Esophagus mucosa (tissue), 1 donor: ENCODE results near the gene NTRK3. TPM values are rescaled to one million over a fixed set of nuclear protein-coding genes. Genes with fewer than 3 reads are reported as not detected.

Experiments used
- ATAC-seq: fragments of 200-7000 bp; cut with Tn5 transposase; one replicate; pipeline ENCODE4 v1.9.1; 2020
- total RNA-seq: library from RNA; stranded (reverse); gene quantifications from one replicate; pipeline ENCODE4 v1.2.4, GENCODE V29; 2023
- donor health status: DM: yes; HTN: yes; CAD: no.

NTRK3 gene
- total RNA-seq = 1.00 TPM

DNA sequence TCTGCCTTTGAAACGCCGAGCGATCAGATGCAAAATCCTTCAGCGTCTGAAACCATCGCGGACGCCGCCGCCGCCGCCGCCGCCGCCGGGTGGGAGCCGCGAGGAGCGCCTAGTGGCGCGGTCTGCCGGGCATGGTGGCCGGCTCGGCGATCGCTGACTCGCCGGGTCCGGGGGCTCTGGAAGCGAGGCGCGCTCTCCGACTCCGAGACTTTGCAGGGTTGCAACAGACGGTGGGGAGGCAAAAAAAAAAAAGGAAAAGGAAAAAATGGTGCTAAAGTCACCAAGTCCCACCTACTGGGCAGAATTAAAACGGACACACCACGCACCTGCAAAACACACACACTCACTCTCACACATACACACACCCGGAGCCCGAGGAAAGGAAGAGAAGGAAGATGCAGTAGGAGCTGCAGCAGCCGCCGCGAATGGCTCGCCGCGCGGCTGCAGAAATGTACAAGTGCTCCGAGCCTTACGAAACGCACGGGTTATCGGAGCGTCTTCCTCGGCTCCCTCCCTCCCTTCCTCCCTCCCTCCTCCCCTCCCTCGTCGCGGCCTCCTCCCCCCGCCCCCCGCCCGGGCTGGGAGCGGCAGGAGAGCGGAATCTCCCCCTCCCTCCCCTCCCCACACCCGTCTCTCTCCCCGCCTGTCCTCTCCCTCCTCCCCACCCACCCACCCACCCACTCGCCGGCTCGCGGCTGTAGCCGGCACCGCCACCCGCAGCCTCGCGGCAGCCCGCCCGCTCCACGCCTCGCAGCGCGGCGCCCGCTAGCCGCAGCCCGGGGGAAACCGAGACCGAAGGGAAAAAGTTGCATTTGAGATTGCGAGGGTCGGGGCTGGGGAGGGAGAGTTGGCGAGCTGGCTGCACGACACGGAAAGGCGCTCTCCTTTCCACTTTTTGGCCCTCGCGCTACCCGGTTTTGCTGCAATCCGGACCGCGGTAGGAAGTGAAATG lies at the start of gene NTRK3:
Gene NTRK3, minus strand, starts transcription at position 461 of the 952 bp plus-strand sequence. CDS start 586 bp downstream, outside the sequence.
- ATAC-seq = no peak

DNA sequence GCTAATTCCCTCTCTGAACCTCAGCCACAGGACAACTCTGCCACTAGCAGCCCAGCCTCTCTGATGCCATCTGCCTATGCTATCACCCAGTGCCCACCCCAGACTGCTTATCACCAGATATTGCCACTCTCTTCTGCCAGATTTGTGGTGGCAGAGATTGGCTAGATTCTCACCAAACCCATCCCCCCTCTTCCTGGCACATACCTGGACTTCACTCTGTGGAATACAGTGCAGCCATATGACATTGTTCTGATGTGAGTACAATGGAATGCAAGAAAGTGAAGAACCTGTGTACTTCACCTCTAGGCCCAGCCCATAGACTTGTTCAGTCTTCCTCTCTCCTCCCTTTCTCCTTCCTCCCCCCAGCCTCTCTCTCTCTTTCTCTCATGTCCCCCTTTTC lies 46.9 kb upstream of the NTRK3 start:
- ATAC-seq = no peak

DNA sequence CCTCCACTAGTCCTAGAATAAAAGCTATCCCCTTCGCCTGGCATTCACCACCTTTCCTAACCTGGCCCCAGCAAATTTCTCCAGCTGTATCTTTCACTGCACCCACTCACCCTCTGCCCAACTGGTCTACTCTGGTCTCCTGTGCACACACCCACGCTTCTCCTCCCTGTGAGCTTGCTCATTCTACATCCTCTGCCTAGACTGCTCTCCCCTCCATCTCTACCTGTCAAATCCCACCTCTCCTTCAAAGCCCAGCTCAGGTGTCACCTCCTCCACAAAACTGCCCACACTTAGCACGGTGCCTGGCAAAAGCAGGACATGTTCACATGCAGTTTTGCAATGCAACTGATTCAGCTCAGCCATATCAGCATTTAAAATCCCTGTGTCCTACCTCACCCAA lies 45.8 kb upstream of the NTRK3 start:
- no peak for ATAC-seq

DNA sequence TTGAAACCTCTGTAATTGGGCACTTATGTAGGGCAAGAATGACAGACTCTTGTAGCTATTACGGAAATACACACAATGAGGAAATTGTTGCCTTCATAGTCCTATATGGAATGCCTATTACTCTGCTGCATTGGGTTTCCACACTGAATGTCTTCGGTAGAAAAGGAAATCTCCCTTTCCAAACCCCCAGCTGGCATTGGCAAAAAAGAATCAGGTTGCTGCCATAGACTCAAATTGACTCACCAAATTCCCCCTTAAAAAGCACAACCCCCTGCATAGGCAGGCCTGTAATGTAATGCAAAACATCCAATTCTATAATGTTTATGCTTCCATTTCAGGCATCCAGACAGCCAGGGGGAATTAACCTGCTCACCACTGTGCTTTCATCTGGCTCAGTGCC lies 44.8 kb upstream of the NTRK3 start:
- no peak for ATAC-seq

DNA sequence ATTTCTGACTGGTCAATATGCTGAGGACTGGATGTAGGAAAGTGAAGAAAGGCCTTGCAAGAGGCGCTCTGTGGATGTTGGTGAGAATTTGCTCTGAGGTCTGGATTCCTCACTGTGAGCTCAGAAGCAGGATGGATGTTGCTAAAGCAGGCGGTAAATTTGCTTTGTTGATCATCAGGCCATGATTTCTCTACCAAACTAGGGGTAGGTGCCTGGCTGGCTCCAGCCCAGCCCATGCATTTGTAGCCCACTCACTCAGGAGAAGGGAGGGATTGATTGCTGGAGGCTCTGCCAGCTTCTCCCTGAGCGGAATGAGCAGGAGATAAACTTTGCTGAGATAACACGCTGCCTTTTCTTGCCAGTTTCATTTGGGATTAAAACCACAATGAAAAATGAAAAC lies 44.3 kb upstream of the NTRK3 start:
- no peak for ATAC-seq

DNA sequence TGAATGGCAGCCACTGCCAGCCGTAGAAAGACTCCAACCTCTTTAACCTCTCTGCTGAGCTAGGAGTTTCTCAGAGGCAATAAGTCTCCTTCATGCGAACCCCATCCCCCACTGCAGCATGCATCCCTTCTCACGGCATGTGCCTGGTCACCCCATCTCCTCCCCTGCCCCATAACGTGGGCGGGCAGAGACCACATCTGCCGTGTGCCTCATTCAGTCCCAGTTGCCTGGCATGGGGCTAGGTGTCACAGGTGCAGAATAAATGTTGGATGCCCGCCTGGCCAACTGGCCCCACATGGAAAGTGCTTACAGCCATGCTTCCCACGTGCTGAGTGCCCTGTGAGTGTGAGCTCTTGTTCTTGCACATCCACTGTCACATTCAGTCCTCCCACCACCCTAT lies 43.5 kb upstream of the NTRK3 start:
- no peak for ATAC-seq

DNA sequence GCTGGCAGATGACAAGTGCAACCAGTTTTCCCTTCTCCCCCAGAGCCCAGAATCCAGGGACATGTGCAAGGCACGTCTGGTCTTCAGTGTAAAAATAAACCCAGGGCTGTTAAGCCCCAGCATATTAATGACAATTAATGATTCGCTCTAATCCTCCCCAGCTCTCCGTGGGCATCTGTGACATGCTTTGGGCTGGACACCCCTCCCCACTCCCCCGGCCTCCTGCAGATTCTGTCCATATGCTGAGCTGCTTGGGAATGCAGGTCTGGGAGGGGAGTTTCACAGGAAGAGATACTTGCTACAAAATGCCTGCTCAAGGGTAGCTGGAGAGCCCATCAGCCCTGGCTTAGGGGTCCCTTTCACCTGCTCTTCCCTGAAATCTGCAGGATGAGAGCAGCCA lies 43.0 kb upstream of the NTRK3 start:
- ATAC-seq = no peak

DNA sequence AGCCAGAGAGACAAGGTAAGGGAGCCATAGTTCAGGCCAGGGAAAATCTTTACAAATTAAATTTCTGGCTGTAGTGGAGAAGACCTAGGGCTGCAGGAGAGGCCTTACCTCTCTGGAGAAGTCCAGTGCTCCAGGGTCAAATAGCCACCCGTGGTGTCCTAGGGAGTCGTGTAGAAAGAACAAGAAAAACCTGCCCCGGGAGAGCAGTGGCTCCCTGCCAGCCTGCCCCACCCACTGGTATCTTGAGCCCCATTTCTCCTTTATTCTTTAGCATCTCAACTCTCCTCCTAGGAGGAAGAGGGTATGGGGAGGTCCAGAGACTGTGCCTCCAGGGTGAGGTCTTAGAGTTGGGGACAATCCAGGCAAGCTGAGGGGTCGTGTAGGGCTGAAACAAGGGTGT lies 32.1 kb upstream of the NTRK3 start:
- ATAC-seq = no peak

DNA sequence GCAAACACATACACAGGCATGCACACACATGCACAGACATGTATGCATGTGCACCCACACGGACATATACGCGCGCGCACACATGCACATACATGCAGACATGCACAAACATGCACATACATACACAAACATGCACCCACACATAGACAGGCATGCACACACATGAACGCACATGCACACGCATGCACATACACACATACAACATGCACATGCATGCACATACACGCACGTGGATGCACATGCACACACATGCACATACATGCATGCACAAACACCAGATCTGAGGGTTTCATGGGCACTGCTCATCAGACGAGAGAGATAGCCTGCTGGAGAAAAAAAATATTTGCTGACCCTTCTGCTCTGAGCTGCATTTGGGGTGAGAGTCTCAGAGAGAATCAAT lies 31.7 kb upstream of the NTRK3 start:
- ATAC-seq = no peak

DNA sequence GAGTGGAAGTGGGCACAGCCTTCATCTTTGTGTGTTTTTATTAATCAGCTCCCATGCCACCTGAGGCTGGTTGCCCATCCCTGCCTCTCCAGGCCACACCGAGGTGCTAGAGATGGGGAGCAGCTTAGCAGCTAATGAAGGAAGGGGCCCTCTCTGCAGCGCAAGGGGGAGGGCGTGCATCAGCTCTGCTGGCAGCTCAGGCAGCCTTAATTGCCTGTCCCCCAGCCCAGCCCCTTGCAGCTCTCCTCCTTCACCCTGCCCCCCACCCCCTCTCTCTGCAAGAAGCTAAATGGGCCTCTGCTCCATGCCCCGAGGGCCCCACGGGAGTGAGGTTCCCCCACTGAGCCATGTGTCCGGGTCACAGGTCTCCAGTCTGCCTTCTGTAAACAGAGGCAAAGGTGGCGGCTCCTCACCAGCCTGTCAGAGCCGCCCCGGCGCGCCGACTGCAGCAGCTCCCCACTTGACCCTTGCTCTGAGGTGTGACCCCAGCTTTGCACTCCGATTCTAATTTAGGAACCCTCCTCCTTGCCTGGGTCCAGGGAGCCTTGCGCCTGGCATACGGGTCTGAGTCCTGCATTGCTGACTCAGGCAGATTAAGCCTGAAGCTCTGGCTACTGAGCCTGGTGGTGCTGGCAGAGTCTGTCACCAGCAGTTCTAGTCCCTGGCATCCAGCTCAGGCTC lies 27.9 kb upstream of the NTRK3 start:
- no peak for ATAC-seq

DNA sequence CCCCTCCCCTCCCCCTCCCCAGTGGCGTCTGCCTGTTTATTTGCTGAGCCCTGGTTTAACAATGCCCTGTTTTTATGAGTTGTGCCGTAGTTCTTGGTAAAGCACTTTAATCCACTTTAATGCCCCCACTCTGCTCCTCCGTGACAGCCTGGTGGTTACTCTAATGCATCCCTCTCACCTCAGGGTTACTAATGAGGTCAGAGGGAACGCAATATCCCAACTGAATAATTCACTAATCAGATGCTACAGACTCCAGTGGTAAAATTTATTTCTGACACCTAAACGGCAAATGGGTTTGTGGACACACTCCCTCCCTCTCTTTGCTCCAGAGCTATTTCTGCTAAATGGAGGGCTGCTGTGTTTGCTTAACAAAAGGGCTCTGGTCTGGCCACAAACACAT lies 26.1 kb upstream of the NTRK3 start:
- ATAC-seq = no peak

DNA sequence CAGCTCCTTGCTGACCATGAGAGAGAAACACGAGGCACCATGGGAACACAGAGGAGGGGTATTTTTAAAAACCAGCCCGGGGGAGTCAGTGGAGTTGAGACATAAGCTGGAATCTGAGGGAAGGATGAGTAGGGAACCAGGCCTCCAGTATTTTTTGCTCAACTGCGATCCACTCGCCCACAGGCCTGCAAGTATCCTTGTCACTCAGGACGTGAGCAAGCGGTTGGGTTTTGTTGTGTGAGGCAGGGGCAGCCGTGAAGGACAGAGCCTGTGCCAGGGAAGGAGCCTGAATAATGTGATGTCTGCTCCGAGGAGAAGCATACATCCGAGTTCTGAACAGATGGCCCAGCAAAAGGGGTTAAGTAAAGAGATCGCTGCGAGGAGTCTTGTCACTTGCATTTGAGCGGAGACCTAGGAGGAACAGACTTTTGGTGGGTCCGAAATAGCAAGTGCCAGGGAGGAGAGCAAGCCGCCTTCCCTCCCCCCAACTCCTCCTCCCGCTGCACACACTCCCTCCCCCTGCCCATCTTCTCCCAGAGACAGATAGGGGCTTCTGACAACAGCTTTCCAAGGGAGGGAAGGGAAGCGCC lies 20.4 kb upstream of the NTRK3 start:
- no peak for ATAC-seq

DNA sequence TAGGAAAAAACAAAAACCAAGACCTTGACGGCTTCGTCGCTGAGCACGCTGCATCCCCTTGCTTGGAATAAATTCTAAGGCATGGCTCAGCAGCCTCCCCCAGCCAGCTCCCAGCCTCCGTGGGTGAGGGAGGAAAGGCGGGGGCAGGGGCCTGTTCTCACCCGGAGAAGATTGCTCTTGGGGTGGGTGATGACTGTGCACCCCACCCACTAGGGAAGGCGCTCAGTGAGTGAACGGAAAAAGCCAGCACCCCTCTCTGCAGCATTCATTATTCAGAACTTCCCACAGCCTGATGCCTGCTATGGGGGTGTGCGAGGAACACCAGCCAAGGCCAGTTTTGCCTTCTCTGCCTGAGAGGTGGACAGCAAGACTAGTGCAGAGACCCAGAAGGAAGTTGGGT lies 19.3 kb upstream of the NTRK3 start:
- no peak for ATAC-seq

DNA sequence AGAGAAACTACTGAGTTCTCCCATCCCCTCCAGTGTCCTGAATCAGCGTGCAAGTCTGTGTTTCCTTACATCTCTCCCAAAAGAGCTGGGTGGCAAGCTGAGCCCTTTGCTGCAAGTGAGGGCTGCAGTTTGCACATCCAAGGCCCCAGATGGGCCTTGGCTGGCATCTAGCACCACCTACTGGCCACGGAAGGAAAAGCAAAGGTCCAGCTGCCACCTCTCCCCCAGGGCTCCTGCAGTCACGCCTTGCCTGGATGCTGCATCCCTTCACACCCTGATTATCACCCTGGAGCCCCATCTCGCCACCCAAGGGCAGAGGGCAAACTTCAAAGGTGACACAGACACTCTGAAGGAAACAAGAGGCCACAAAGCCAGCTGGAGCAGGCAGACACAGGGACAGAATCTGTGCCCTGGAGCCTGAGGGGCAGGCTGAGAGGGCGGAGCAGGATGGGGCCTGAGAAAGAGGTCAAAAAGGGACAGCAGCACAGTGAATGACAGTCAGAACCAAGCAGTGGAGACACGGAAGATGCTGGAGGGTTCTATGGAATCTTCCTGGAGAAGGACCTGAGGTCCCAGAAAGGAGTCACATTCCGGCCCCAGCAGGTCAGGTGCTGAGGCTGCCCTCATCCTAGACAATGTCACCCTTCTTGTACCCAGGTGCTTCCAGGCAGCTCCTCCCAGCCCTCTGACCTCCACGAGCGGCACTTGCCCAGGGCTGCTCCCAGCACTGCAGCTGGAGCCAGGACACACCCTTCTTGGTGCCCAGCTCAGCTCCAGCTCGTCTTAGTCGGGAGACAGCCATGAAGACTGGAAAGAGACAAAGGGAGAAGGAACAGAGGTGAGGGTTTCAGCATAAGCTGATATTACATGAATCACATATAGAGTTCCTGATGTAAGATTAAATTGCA lies 18.3 kb upstream of the NTRK3 start:
- peak; percentile 72 for ATAC-seq

DNA sequence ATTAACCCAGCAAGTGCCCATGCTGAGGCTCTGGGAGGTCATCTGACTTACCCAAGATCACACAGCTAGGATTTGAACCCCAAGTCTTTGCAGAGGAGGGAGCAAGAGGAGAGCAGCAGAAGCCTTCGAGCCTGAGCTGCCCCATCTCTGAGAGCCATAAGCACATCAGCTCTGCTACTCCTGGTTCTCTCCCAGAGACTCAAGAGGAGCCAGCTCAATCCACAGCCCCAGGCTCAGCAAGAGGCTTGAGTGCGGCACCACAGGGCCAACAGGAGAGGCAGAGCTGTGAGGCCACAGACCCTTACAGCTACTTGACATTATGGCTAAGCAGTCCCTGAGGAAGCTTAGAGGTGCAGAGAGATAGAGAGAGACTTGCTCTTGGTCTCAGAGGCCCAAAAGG lies 15.9 kb upstream of the NTRK3 start:
- no peak for ATAC-seq

DNA sequence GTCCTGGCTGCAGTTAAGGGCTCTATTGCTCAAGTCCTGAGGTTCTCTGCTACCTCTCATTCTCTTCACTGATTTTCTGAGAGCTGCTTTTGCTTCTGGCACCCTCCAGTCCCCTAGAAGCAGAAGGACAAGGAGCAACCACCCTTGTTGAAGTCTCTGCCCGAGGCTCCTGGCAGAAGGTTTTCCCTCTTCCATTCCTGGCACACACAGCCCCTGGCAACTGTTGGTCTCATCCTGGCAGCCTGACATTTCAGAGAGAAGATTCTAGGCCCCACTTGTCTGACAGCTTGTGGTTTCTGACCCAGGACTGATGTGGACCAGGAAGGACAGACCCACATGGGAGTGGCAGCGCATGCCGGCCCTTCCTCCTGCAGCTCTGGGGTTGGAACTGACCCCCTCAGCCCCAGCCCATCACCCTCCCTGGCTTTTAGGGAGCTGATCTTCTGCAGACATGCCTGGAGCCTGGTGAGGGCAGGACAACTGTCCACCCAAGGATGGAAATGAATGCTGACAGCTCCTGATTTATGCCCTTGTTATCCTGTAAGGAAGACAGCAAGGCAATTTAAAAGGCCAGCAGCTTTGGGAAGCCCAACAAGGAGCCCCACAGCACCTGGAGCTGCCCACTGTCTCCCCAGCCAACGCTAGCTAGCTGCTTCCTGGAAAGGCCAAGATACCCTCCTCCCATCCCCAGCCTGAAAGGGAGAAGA lies 13.0 kb upstream of the NTRK3 start:
- no peak for ATAC-seq

DNA sequence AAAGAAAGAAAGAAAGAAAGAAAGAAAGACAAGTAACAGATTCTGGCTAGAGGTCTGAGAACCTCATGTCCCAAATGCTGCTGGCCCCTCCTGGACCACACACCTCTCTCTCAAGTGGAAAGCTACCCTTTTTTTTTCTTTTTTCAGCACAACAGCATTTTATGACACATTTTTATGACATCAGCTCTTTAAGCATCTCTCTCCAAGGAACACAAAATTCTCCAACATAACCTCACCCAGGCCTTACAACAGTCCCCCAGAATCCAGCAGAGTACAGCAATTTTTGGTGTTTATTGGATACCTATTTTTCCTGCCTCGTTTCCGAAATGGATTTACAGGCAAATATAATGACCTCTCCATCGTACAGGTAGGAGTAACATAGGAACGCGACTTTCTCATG lies 11.2 kb upstream of the NTRK3 start:
- no peak for ATAC-seq

DNA sequence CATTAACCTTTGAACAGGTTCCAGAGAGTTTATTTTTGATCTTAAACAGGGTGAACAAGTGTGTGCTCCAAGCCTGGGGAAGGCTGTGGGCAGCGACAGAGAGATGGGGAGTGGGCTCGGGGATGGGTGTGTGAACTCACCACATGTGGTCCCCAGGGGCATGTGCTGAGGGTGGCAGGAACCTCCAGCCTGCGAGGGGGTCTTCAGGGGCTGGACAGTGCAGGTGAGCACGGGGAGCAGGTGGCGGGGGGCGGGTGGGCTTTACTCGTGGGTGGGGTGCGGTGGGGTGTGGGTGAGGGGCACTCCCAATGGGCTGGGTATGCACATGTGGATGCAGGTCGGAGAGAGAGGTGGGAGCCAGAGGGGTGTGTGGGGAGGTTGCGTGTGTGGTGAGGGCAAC lies 9.6 kb upstream of the NTRK3 start:
- no peak for ATAC-seq

DNA sequence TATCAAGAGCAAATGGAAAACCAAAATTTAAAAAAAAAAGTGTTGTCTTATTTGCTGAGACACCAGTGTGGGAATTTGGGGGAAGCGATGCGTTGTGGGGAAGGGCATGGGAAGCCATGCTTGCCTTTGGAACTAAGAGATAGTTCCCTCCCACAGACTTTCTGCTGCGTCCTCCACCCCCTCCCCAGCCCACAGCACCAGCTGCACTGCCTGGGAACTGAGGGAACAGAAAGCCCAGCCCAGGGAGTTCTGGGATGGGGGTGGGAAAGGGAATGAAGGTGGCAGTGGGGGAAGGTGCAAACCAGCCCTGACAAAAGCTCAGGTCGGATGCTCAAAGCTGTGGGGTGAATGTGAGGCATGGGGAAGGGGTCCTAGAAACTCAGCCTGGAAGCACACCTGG lies 8.1 kb upstream of the NTRK3 start:
- ATAC-seq = no peak

DNA sequence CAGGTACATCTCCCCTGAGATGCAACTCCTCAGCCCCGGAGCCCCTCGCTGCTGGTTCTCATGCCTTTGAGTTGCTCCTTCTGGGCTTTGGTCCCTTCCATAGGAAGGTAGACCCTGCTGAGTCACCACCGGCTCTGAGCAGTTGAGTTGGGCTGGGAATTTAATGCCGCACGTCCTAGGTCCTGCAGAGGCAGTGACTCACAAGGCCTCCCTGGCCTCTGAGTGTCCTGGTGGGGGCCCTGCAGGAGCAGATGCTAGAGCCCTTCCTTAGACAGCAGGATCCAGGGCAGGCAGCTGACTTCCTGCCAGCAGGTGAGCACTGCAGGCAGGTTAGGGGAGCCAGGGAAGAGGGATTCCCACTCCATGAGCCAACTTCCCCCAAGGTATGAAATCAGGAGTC lies 5.5 kb upstream of the NTRK3 start:
- no peak for ATAC-seq

DNA sequence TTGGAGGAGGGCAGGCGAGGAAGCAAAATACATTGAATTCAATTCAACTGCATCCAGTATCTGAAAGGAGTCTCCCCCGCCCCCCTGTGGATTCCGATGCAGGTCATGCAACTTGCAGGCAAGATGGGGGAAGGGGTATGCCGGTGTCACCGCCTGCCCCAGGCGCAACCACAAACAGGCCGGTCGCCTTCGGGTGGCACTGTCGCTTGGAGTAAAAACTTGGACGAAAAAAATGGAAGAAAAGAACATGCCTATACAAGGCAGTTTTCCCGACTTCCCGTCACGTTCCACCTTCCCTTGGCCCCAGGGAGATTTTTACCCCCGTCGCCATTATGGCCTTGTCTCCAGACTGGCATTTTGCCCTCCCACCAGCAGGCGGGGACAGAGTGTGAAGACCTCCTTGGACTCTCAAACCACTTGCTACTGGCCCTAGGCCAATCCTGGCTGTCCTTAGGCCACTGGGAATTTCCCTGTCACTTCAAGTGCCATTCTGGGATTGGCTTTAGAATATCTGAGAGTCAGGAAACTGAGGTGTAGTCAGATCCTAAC lies 1.6 kb upstream of the NTRK3 start:
- ATAC-seq = no peak
